ENCODE measurements around the gene WDFY4.

WDFY4 gene

GRCh38 chr10:48799341-48800006 is 114.8 kb downstream of the WDFY4 start:
- no peaks in the 10 kb centered on the region for H3K79me2 ChIP-seq (ENCODE audit: insufficient read depth, low read length)
- TF ChIP-seq CTCF (conservative IDR thresholded peaks at IDR 0.05; ENCODE audit: low read length) (no peak), EZH2phosphoT487 (IDR thresholded peaks at IDR 0.05; ENCODE audit: borderline replicate concordance) (no peak)
- no peak overlapping the region for H3K4me2 ChIP-seq (ENCODE audit: low read depth, low read length, poor library complexity, severe bottlenecking)
- no peak overlapping the region; the same call in 1 of the 2 replicates for H2AFZ ChIP-seq (ENCODE audit: low read length)
- H3K27me3 ChIP-seq (ENCODE audit: insufficient read depth, low read length, poor library complexity, severe bottlenecking) = peaks cover 58% of the 10 kb centered on the region
- H3K9me3 ChIP-seq (ENCODE audit: insufficient read depth, low read depth, low read length) = no peaks in the 10 kb centered on the region
- peaks cover 26% of the 10 kb centered on the region for H3K4me1 ChIP-seq (ENCODE audit: insufficient read depth, low read length, poor library complexity, severe bottlenecking)
- peaks cover 4% of the 10 kb centered on the region; the same call in 1 of the 2 replicates for H3F3A ChIP-seq (ENCODE audit: low read depth)
- no peaks in the 10 kb centered on the region for H3K36me3 ChIP-seq (ENCODE audit: insufficient read depth, low read length)
- H3K9ac ChIP-seq (ENCODE audit: low read depth, low read length, poor library complexity, severe bottlenecking) = no peak overlapping the region
- H3K9me2 ChIP-seq (replicated peaks; ENCODE audit: low read depth, low read length) = no peaks in the 10 kb centered on the region
- no peak overlapping the region for H3K4me3 ChIP-seq (ENCODE audit: low read length, poor library complexity, severe bottlenecking)
- H4K20me1 ChIP-seq (ENCODE audit: insufficient read depth, low read length, poor library complexity, severe bottlenecking) = no peaks in the 10 kb centered on the region

- Histone ChIP-seq H3K4me1 (ENCODE audit: insufficient read depth, low read length, poor library complexity, severe bottlenecking) (peaks cover 33% of the 10 kb centered on the region), H4K20me1 (ENCODE audit: insufficient read depth, low read length, poor library complexity, severe bottlenecking) (no peaks in the 10 kb centered on the region), H3K4me3 (ENCODE audit: low read length, poor library complexity, severe bottlenecking) (peak overlapping the region; percentile 50), H3K9ac (ENCODE audit: low read depth, low read length, poor library complexity, severe bottlenecking) (no peak overlapping the region), H2AFZ (ENCODE audit: low read length) (peak overlapping the region; percentile 69), H3K27me3 (ENCODE audit: insufficient read depth, low read length, poor library complexity, severe bottlenecking) (peaks cover 51% of the 10 kb centered on the region), H3K4me2 (ENCODE audit: low read depth, low read length, poor library complexity, severe bottlenecking) (peak overlapping the region; percentile 52), H3K9me2 (replicated peaks; ENCODE audit: low read depth, low read length) (no peaks in the 10 kb centered on the region), H3K79me2 (ENCODE audit: insufficient read depth, low read length) (no peaks in the 10 kb centered on the region), H3K9me3 (ENCODE audit: insufficient read depth, low read depth, low read length) (no peaks in the 10 kb centered on the region), H3K36me3 (ENCODE audit: insufficient read depth, low read length) (no peaks in the 10 kb centered on the region), H3F3A (ENCODE audit: low read depth) (peaks cover 4% of the 10 kb centered on the region; the same call in 1 of the 2 replicates)
- TF ChIP-seq CTCF (conservative IDR thresholded peaks at IDR 0.05; ENCODE audit: low read length) (no peak), EZH2phosphoT487 (IDR thresholded peaks at IDR 0.05; ENCODE audit: borderline replicate concordance) (no peak)
Observed at GRCh38 chr10:48800007-48800675, 115.5 kb downstream of the WDFY4 start.

GRCh38 chr10:48801001-48801421 is 116.3 kb downstream of the WDFY4 start:
- Histone ChIP-seq H3K4me1 (ENCODE audit: insufficient read depth, low read length, poor library complexity, severe bottlenecking) (peaks cover 42% of the 10 kb centered on the region), H3K9me3 (ENCODE audit: insufficient read depth, low read depth, low read length) (no peaks in the 10 kb centered on the region), H4K20me1 (ENCODE audit: insufficient read depth, low read length, poor library complexity, severe bottlenecking) (no peaks in the 10 kb centered on the region), H3K27me3 (ENCODE audit: insufficient read depth, low read length, poor library complexity, severe bottlenecking) (peaks cover 44% of the 10 kb centered on the region), H2AFZ (ENCODE audit: low read length) (peak overlapping the region; percentile 5; the same call in 1 of the 2 replicates), H3K36me3 (ENCODE audit: insufficient read depth, low read length) (no peaks in the 10 kb centered on the region), H3K9me2 (replicated peaks; ENCODE audit: low read depth, low read length) (no peaks in the 10 kb centered on the region), H3K9ac (ENCODE audit: low read depth, low read length, poor library complexity, severe bottlenecking) (no peak overlapping the region), H3F3A (ENCODE audit: low read depth) (peaks cover 4% of the 10 kb centered on the region; the same call in 1 of the 2 replicates), H3K4me2 (ENCODE audit: low read depth, low read length, poor library complexity, severe bottlenecking) (peak overlapping the region; percentile 52), H3K4me3 (ENCODE audit: low read length, poor library complexity, severe bottlenecking) (peak overlapping the region; percentile 50), H3K79me2 (ENCODE audit: insufficient read depth, low read length) (no peaks in the 10 kb centered on the region)
- TF ChIP-seq EZH2phosphoT487 (IDR thresholded peaks at IDR 0.05; ENCODE audit: borderline replicate concordance) (no peak), CTCF (conservative IDR thresholded peaks at IDR 0.05; ENCODE audit: low read length) (no peak)
